NCI-H2107 treated with DMSO at 0.1 percent for 48 hours (cell line): ENCODE measurements around the gene PDGFD.
"Not testable (repeated sequence)": the region's sequence is repeated elsewhere in the genome, so short reads cannot be mapped to it uniquely, and the experiment has no call there.

Experiments used
- DNase-seq: peaks from one replicate; lab custom pipeline; 2025; ENCODE audit not compliant: unreplicated experiment; lab: John Stamatoyannopoulos, UW

Gene PDGFD

DNA sequence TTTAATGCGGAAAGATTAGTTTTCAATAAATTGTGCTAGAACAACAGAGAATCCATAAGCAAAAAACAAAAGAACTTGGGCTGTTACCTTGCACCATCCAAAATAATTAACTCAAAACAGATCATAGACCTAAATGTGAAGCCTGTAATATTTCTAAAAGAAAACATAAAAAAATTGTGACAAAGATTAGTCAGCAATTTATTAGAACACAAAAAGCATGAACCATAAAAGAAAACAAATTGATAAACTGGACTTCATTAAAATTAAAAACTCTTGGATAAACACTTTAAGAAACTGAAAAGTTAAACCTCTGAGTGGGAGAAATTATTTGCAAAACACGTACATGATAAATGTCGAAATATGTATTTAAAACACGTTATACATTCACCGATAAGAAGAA lies 106.0 kb downstream of the PDGFD start:
- no peak for DNase-seq

DNA sequence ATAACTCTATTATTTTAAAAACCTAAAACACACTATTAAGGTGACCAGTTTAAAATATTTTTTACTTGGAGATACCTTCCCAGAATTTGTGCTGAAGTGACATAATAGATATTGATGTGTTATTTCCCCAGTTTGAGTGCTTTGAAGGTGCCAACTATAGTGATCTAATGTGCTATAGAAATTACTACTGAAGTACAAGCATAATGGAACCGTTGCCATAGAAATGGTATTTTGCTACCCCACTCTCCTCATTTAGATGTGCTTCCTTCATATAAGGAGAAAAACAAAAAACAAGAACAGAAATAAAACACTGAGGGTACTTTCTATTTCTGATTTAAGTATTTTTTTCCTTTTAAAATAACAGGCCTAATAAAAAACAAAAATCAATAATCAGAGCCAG lies 108.4 kb downstream of the PDGFD start:
- no peak for DNase-seq

DNA sequence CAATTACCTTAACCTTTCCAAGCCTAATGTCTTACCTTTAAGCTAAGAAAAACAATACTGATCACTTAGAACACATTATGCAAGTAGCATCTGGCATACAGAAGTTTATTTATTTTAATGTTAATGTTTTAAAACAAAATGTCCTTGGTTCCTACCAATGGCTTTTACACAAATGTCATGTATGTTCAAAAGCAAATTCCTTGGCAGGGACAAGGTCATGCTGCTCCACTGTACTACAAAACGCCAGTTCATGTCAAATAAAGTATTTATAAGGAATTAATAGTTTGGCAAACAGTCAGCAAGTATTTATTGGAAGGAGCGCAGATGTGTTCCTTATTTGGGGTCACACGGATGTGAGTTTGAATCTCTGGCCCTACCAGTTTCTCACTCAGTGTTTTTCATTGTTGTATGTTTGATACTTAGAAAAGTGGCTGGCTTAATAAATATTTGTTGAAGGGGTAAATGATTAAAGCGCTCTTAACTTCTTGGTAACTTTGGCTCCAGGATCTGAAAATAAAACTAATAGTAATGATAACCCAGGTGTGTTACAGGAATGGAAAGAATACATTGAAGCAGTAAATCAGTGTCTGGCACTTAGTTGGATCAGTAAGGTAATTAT lies 108.9 kb downstream of the PDGFD start:
- no peak for DNase-seq

DNA sequence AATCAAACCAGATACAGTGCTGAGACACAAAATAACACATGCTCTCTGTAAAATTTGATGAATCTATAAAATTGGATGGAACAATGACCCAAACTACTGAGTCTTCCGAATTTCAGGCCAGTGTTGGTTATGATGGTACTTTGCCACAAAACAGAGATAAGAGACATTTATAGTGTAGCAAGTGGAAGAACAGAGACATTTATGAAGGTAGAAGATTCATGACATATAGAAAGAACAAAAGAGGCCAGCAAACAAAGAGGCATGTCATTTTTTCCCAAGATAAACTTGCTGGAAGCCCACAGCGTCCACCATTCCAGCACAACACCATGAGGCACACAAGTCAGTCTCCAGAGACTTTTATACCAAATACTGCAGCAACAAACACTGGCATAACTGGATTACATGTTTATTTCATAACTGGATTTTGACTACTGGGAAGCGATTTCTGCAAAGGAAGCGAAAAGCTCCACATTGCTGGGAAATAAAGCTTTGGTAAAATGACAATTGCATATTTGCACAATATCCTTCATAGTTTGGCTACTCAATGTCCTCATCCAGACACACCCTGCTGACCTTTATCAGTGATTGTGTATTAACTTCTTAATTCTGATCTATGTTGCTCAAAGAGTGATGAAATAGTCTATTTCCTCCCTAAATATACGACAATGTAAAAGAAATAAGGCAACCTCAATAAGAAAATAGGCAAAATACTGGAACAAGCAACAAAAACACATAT lies 110.0 kb downstream of the PDGFD start:
- DNase-seq, result no peak

DNA sequence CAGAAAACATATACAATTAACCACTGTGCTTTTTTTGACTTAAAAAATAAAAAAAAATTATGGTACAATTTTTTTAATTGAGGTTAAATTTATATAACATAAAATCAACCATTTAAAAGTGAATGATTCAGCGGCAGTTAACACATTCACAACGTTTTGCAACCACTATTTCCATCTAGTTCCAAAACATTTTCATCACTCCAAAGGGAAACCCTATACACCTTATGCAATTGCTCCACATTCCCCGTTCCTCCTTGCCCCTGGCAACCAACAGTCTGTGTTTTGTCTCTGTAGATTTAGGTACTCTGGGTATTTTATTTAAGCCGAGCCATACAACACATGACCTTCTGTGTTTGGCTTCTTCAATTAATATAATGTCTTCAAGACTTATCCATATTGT lies 112.2 kb downstream of the PDGFD start:
- DNase-seq, result no peak

DNA sequence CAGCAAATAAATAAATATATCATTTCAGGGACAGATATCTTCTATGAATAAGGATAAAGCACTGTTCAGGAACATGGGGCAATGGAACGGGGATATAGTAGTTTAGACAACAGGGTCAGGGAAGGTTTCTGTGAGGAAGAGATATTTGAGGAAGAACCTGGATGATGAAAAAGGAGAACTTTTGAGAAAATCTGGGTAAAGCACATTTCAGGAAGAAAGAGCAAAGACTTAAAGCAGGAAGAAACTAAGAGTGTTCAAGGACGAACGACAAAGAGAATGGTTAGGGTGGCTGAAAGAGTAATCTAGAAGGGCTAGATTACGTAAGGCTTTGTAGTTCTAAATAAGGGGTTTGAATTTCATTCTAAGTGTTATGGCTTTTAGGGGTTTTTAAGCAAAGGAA lies 114.8 kb downstream of the PDGFD start:
- no peak for DNase-seq

DNA sequence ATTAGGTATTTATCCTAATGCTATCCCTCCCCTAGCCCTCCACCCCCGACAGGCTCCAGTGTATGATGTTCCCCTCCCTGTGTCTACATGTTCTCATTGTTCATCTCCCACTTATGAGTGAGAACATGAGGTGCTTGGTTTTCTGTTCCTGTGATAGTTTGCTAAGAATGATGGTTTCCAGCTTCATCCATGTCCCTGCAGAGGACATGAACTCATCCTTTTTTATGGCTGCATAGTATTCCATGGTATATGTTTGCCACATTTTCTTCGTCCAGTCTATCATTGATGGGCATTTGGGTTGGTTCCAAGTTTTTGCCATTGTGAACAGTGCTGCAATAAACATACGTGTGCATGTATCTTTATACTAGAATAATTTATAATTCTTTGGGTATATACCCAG lies 117.1 kb downstream of the PDGFD start:
- DNase-seq, result not testable (repeated sequence)

DNA sequence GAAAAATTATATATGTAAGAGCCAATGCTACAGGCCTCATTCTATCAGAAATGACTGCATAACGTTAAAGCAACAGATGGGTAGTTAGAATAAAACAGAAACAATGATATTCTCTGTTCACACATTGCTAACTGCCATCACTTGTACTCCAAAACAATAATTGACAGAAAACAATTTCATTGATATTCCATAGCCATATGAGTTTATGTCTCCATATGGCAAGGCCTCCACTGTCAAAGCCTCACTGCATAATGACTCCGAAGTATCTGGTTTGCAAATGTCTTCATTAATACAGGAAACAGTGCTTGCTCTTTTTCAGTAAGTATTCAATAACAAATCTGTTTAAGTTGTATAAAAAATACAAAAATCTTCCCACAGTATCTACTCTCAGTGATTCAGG lies 117.6 kb downstream of the PDGFD start:
- DNase-seq, result no peak

DNA sequence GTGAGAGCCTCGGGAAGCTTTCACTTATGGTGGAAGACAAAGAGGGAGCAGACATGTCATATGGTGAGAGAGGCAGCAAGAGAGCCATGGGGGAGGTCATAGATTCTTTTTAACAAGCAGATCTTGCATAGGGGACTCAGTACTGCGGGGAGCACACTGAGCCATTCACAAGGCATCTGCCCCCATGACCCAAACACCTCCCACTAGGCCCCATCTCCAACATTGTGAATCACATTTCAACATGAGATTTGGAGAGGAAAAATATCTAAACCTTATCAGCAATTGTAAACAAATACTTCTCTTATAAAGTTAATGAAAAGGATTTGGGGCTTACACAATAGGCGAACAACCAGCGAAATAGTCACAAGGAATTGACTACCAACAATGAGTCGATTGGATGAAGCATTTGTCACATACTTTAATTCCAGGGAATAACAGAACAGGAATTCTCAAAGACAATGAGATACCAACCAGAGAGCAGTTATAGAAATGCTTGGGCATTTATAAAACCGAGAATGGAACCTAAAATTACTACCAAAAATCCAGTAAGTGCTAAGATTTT lies 120.2 kb downstream of the PDGFD start:
- DNase-seq, result no peak

DNA sequence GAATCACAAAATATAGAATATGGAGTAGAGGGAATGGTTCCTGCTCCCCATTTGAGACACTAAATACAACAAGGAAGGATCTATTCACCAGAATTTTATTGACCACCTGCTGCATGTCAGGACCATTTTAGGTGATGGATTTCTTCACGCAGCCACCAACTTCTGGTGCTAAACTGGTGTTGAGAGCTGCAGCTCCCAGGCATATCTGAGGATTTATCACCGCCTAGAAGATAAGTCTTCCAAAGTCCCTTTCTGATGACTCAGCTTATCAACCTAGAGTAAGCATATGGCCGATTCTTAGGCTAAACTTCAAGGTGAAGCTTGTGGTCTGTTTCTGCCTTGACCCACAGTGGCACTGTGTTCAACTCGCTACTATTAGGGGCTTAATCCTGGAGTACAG lies 120.8 kb downstream of the PDGFD start:
- no peak for DNase-seq

DNA sequence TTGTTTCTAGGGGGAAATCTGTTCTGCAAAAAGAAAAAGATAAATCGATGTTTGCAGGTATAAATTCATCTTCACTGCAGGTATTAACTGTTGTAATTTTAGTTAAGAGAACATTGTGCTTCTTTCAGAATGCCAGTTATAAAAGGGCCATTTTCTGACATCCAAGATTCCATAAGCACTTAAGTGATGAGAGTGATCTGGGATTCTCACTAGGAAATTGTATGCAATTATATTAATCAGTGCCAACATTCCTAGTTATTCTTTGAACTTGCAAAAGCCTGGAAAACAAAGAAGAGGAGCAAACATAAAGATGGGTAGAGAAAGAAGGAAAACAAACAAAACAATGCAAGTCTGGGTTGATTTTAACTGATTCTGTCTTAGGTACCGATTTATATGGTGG lies 122.2 kb downstream of the PDGFD start:
- no peak for DNase-seq

DNA sequence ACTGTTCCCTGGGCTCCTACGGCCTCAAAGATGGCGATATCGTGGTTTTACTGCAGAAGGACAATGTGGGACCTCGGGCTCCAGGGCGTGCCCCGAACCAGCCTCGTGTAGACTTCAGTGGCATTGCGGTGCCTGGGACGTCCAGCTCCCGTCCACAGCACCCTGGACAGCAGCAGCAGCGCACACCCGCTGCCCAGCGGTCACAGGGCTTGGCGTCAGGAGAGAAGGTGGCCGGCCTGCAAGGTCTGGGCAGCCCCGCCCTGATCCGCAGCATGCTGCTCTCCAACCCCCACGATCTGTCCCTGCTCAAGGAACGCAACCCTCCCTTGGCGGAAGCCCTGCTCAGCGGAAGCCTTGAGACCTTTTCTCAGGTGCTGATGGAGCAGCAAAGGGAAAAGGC lies 127.0 kb downstream of the PDGFD start:
- DNase-seq, result no peak

DNA sequence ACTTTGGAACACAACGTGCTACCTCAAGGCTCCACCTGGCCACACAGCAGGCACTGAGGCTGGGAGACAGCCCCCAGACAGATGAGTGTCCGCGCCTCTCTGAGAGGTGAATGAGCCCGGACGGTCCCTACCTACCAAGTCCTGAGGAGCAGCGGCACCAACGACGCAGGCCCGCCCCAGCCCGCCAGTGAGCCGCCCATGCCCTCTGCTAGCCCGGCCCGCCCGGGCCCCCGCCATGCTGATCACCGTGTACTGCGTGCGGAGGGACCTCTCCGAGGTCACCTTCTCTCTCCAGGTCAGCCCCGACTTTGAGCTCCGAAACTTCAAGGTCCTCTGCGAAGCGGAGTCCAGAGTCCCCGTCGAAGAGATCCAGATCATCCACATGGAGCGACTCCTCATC lies 127.4 kb downstream of the PDGFD start, which contains the start of gene DDI1:
Gene DDI1, plus strand, starts transcription at position 53 of the 400 bp plus-strand sequence. Its CDS starts 183 bp downstream, at position 236.
- DNase-seq, result no peak

DNA sequence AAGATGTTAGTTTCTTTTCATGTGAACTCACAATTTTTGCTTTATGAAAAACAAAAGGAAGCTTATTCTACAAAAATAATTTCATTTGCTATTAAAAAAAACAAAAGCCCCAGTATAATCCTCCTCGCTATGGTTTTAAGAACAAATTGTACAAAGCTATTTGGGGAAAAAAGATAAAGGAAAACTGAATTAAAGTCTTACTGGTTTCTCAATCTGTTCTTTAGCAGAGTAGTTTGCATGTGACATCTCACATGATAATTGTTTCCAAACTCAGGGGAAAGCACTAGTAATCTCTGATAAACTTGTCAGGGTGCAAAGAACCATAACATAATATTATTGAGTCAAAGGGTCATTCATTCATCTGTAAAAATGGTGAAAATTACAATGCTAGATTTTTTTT lies 130.4 kb downstream of the PDGFD start:
- no peak for DNase-seq

DNA sequence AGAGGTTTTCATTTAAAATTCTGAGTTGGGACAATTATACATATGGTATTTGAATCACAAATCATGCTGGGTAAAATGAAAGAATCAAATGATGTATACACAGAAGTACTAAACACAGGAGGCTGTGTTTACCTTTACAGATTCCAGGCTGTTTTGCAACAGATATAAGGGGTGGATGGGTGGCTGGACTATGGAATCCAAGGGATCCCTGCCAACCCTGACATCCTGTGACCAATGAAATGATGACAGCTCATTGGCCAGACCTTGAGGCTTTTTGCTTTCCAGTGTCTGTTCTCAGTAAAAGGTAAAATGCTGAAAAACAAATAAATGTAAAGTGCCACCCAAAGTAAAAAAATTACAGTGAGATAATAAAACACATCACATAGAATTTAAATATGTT lies 130.8 kb downstream of the PDGFD start:
- DNase-seq, result no peak

DNA sequence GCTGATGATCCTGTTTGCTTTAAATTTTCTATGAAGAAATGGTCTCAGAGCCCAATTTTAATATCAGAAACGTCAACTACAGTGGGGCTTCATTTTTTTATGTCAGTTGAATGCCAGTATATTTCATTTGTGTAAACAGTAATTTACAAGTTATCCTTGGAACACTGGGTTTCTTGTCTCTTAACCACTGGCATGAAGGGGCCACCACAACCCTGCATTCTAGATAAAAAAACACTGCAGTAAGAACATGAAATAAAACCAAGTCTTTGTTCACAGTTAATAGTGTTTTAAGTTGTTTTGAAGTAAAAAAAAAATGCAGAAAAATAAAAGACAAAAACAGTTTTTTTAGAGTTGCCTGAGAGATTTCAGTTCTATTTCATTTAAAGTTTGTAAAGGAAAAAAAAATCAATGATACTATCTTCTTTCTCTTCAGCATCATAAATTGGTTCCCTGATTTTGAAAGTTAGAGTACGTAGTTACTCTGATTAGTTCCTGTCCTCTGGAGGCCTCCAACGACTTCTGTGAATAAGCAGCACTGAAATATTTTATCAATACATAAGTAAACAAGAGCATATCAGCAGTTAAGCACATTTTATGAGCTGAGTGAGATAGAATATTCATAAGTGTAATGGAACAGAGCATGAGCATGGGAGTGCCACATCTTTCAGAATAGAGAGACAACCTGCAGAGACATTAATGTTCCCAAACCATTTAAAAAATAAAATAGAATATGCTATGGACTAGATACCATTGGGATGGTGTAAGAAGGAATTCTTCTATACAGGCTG lies 135.3 kb downstream of the PDGFD start:
- no peak for DNase-seq

DNA sequence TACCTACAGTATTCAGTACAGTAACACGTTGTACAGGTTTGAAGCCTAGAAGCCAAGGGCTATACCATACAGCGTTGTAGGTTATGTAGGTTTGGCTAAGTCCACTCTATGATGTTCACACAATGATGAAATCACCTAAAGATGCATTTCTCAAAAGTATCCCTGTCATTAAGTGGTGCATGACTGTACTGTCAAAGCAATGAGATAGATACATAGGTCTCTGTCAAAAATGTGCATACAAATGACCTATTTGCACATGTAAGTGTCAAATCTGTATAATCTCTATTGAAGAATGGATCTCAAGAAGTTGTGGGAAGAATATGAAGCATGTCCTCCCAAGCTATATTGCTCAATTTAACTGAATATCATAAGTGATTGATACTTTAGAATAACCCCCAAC lies 139.4 kb downstream of the PDGFD start:
- no peak for DNase-seq

DNA sequence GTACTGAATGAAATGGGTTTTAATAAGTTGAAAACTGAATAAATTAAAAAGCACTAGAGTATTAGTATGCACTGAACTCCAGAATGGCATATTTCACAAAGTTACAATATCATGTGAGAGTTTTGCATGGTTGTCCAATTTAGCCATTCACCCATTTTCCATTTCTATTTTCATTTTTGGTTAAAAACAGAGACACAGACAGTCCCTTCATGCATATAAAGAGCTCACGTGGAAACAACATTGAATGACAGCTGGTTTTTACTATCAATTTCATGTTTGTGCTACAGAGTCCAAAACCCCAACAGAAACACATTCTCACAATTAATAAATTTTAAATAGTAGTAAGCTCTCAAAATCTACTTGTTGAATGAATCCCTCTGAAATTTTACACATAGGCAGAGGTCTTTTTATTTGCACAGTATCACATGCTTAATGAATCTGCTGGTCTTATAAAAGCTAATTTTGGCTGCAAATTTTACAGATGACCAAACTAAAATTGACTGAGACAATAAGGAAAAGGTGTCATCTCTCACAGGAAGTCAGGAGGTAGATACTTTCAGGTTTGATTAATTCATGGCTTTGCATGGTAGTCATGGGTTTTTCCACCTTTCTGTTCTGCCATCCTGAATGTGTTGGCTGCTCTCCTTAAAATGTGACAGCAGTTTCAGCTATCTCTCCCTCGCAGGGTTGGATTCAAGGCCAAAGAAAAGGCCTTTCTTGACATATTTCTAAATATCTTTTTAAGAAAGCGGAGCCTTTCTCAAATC lies 148.1 kb downstream of the PDGFD start:
- DNase-seq, result no peak

DNA sequence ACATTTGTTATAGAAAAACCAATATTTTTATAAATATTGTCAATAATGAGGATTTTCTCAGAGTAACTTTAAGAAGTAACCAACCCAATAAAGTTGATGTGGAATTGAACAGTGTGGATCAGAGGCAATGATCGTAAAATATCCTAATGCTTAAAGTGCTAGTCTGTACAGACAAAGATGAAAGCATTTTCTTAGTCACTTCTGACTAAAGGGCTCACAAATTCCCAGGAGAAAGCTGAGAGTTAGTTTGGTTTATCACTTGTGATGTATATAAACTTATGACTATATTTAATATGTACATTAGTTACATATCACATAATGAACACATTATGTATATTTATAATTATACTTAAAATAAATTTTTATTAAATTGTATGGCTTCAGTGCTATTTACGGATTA lies 152.9 kb downstream of the PDGFD start:
- no peak for DNase-seq

DNA sequence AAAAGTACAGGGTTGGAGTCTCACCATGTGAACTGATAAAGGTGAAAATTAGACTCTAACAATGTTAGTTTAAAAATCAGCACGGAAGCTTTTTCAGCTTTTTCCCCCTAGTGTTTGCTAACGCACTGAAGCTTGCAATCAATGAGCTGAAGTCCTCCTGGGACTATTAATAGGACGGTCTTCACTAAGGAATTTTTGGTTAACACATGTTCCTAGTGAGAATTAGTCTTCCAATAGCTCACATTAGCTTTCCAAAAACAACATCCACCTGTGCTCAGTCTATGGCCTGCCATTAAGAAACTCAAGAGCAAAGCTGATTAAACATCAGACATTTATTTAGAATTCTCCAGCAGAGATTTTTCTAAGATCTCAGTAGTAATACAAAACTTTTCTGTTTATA lies 154.2 kb downstream of the PDGFD start:
- no peak for DNase-seq

DNA sequence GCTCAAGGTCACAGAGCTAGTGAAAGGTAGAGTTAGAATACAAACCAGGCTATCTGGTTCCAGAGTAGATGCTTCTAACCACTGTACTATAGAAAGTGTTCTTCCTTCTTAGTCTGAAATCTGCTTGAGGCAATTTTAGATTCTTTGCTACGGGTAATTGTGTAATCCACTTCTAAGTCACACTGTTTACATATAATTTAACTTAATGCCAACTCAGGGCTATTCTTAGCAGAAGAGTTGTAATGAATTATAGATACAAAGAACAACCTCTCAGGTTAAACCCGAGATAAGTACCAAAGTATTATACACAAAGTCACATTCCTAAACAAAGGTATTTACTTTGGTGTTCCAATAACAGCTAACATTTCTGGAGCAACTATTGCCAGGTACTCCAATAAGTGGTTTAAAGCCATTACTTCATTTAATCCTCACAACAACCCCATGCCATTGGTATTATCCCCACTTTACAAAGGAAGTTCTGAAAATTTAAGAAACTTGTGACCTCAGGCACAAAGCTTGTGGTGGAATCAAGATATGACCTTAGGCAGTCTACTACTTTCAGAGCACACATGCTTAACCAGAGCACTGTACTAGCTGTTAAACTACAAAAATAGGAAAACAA lies 158.6 kb downstream of the PDGFD start:
- no peak for DNase-seq
